Adrenal gland (tissue), 5 donors: Measurements from ENCODE around the gene LRCH1.

ENCODE experiments used
- CTCF ChIP-seq, 6 experiments: fragments of 450-650 bp in 4 of 6; fragments of 200-600 bp in 2 of 6; sonication (generic) in 1 of 6; IDR thresholded peaks; 1 replicate in 5 of 6; 2 replicates in 1 of 6; pipeline versions ENCODE4 v1.5.1 to v1.8.0; 2016 to 2021; ENCODE audit warnings: antibody characterized with exemption in 6 of 6, mild to moderate bottlenecking in 2 of 6, moderate library complexity in 1 of 6
- POLR2A ChIP-seq, 2 donors: fragments of 450-650 bp; IDR thresholded peaks; one replicate each; pipeline ENCODE4 v1.6.1; 2017; ENCODE audit warnings: antibody characterized with exemption in 2 of 2, mild to moderate bottlenecking in 2 of 2, moderate library complexity in 1 of 2
- donor health status: DM: no; HTN: no; CAD: no.

- TF ChIP-seq POLR2A (IDR thresholded peaks at IDR 0.05) (no peak), CTCF (IDR thresholded peaks at IDR 0.05) (no peak)
Measured at GRCh38 chr13:46660416-46660815, 107.4 kb downstream of the LRCH1 start.
